Adrenal gland (tissue), 12 donors: ENCODE measurements around the gene CALCA. TPM values are rescaled to one million over a fixed set of nuclear protein-coding genes. Genes with fewer than 3 reads are reported as not detected.

Source experiments
- DNase-seq, 7 donors: peaks; one replicate each; pipeline ENCODE4 v3.0.0-alpha.2; 2019 to 2020
- H3K27ac ChIP-seq, 5 donors: fragments of 200-600 bp; sonication (generic) in 4 of 5; 1 replicate in 3 of 5; 2 replicates in 2 of 5; pipeline versions ENCODE4 v1.5.1 to v1.8.0; 2016 to 2020; ENCODE audit warnings: mild to moderate bottlenecking in 1 of 5
- H3K27me3 ChIP-seq: fragments of 200-600 bp; 2 replicates; pipeline ENCODE4 v1.8.0; 2021
- H3K36me3 ChIP-seq, 2 donors: fragments of 200-600 bp; replicated peaks in 1 of 2; 1 replicate in 1 of 2; 2 replicates in 1 of 2; pipeline versions ENCODE4 v1.5.1 to v1.8.0; 2018 to 2022
- H3K4me1 ChIP-seq, 2 donors: fragments of 200-600 bp; replicated peaks in 1 of 2; 1 replicate in 1 of 2; 2 replicates in 1 of 2; pipeline versions ENCODE4 v1.5.1 to v1.8.0; 2018 to 2021
- H3K4me3 ChIP-seq, 4 donors: fragments of 200-600 bp; sonication (generic) in 3 of 4; one replicate each; pipeline ENCODE4 v1.5.1; 2016 to 2018
- H3K9me3 ChIP-seq, 3 donors: fragments of 200-600 bp; sonication (generic) in 1 of 3; replicated peaks in 1 of 3; 1 replicate in 2 of 3; 2 replicates in 1 of 3; pipeline versions ENCODE4 v1.5.1 to v1.8.0; 2016 to 2021
- POLR2A ChIP-seq, 2 donors: fragments of 450-650 bp; IDR thresholded peaks; one replicate each; pipeline ENCODE4 v1.6.1; 2017; ENCODE audit warnings: antibody characterized with exemption in 2 of 2, mild to moderate bottlenecking in 2 of 2, moderate library complexity in 1 of 2
- WGBS, 4 donors: extraction: QIAGEN DNeasy Blood & Tissue Kit in 2 of 4; methylation state at CpG; one replicate each; pipeline versions ENCODE4 v1.1.5 to v1.1.7; 2013 to 2017; 5-methylcytosine and 5-hydroxymethylcytosine counted together
- intact Hi-C, 2 donors: fragments of 100-400 bp; cut with DNase I; formaldehyde crosslinking; loops; one replicate each; pipeline versions ENCODE4 v1.14.1 to v1.15.0; 2022 to 2023
- polyA plus RNA-seq, 3 donors: library from polyadenylated mRNA; stranded (reverse); fragments of 200-250 nt in 2 of 3; fragments of 350-450 nt in 1 of 3; fragmentation: Illumina TruSeq in 1 of 3; extraction: RNeasy Lipid Tissue Mini Kit (QIAGEN cat#74804) in 1 of 3; gene quantifications; one replicate each; pipeline ENCODE4 v1.2.3, GENCODE V29; 2013 to 2014
- total RNA-seq, 9 donors: library from RNA; depleted of rRNA in 4 of 9; stranded (reverse); fragments of >200 nt in 4 of 9; fragments of 120-200 nt in 1 of 9; fragmentation: NEBNext Ultra II Directional in 1 of 9; extraction: Animal tissue kit (Norgen Biotek cat#: 25700) in 1 of 9; gene quantifications; one replicate each; pipeline versions ENCODE4 v1.1.0 to v1.2.4, GENCODE V29; 2013 to 2023
- TF ChIP-seq, protein P1 (sequence below), 6 experiments: fragments of 450-650 bp in 4 of 6; fragments of 200-600 bp in 2 of 6; sonication (generic) in 1 of 6; IDR thresholded peaks; 1 replicate in 5 of 6; 2 replicates in 1 of 6; pipeline versions ENCODE4 v1.5.1 to v1.8.0; 2016 to 2021; ENCODE audit warnings: antibody characterized with exemption in 6 of 6, mild to moderate bottlenecking in 2 of 6, moderate library complexity in 1 of 6
- donor health status: healthy with polysubstance abuse.
- donor health status: Bipolar disorder and iron deficiency.
- donor health status: DM: yes; HTN: yes; CAD: no.
- donor health status: DM: no; HTN: no; CAD: no.
- donor health status: DM: no; HTN: no; CAD: no.
- donor health status: DM: yes; HTN: yes; CAD: no.

Gene CALCA
- total and polyA plus RNA-seq, 12 donors = 0.34 to 2.2 (median 0.95) TPM; not detected in 9

DNA sequence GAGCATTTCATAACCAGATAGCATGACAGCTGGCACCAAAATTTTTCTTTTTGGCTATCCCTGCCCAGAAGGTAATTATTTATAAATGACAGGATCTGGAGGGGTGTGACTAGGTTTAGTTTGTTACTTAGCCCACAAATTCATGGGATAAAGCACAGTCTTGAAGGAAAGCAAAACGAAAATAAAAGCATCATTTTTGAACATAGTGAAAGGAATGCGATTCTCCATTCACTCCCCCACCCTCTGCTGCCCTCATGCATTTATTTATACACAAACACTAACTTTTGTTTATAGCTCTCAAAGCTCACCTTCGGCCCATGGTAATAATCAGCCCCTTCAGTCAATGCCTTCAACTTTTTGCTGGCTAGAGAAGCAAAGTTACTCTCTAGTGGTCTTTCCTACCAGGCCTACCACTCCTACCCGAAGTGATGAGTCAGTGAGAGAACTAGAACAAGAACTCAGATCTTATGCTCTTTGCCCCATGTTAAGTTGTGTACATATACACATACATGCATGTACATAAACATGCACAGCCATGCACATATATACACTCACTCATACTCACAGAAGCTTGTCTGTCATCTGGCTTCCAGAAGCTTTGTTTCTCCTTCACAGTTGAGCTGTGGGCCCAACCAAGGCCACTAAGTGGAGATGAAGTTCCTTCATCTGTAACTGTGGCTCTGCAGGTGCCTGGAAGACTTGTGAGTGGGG is 22.6 kb downstream of the CALCA start:
- no peak overlapping the region for H3K4me3 ChIP-seq
- no peaks in the 10 kb centered on the region for H3K36me3 ChIP-seq
- no peak for DNase-seq
- H3K27me3 ChIP-seq = no peaks in the 10 kb centered on the region
- 68 to 78% (median 74%) methylated on average over 4 of the region's 4 CpGs for WGBS, 4 donors
- no peak overlapping the region for H3K27ac ChIP-seq
- no peak for TF ChIP-seq POLR2A (IDR thresholded peaks at IDR 0.05)
- TF ChIP-seq, protein P1, sequence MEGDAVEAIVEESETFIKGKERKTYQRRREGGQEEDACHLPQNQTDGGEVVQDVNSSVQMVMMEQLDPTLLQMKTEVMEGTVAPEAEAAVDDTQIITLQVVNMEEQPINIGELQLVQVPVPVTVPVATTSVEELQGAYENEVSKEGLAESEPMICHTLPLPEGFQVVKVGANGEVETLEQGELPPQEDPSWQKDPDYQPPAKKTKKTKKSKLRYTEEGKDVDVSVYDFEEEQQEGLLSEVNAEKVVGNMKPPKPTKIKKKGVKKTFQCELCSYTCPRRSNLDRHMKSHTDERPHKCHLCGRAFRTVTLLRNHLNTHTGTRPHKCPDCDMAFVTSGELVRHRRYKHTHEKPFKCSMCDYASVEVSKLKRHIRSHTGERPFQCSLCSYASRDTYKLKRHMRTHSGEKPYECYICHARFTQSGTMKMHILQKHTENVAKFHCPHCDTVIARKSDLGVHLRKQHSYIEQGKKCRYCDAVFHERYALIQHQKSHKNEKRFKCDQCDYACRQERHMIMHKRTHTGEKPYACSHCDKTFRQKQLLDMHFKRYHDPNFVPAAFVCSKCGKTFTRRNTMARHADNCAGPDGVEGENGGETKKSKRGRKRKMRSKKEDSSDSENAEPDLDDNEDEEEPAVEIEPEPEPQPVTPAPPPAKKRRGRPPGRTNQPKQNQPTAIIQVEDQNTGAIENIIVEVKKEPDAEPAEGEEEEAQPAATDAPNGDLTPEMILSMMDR (IDR thresholded peaks at IDR 0.05) = no peak
- intact Hi-C loops = no loop called here
- no peaks in the 10 kb centered on the region for H3K9me3 ChIP-seq
- H3K4me1 ChIP-seq = no peaks in the 10 kb centered on the region

DNA sequence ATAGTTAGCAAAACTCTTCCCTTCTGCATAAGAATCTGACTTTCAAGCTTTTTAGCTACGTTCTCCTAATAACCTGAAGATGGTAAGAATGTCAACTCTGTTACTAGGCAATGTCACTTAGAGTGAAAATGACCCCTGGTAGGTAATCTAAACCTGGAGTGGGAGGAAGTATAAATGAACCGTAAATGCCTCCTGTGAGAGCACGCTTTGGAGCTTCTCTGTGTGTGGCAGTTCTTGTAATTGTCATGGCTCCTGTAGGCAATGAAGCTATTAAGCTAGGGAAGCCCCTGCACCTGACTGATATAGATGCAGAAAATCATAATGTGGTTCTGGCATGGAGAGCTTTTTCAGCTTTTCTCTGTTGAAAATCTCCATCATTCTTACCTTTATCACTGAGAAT is 29.4 kb downstream of the CALCA start:
- 46 to 61% (median 59%) methylated on average over 3 of the region's 3 CpGs for WGBS, 4 donors
- Histone ChIP-seq H3K4me1 (no peaks in the 10 kb centered on the region), H3K27me3 (no peaks in the 10 kb centered on the region), H3K27ac (no peak overlapping the region), H3K36me3 (no peaks in the 10 kb centered on the region), H3K4me3 (no peak overlapping the region), H3K9me3 (no peaks in the 10 kb centered on the region)
- no peak for DNase-seq
- intact Hi-C loops = no loop called here
- TF ChIP-seq, protein P1 (IDR thresholded peaks at IDR 0.05) = no peak
- no peak for TF ChIP-seq POLR2A (IDR thresholded peaks at IDR 0.05)

DNA sequence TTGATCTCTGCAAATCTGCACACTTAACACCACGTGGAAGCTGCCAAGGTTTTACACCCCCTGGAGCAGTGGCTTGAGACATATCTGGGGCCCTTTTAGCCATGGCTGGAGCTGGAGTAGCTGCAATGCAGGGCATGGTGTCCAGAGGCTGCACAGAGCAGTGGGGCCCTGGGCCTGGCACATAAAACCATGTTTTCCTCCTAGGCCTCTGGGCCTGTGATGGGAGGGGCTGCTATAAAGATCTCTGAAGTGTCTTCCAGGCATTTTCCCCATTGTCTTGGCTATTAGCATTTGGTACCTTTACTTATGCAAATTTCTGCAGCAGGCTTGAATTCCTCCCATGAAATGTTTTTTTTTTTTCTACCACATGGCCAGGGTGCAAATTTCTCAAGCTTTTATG is 33.2 kb downstream of the CALCA start:
- TF ChIP-seq POLR2A (IDR thresholded peaks at IDR 0.05) = no peak
- TF ChIP-seq, protein P1 (IDR thresholded peaks at IDR 0.05) = no peak
- no peak for DNase-seq
- H3K36me3 ChIP-seq = no peaks in the 10 kb centered on the region
- H3K4me3 ChIP-seq = no peak overlapping the region
- no peaks in the 10 kb centered on the region for H3K27me3 ChIP-seq
- H3K4me1 ChIP-seq = no peaks in the 10 kb centered on the region
- intact Hi-C loops = no loop called here
- no peaks in the 10 kb centered on the region for H3K9me3 ChIP-seq
- WGBS, 4 donors = 45 to 67% (median 63%) methylated on average over 1 of the region's 1 CpG
- H3K27ac ChIP-seq = no peak overlapping the region

DNA sequence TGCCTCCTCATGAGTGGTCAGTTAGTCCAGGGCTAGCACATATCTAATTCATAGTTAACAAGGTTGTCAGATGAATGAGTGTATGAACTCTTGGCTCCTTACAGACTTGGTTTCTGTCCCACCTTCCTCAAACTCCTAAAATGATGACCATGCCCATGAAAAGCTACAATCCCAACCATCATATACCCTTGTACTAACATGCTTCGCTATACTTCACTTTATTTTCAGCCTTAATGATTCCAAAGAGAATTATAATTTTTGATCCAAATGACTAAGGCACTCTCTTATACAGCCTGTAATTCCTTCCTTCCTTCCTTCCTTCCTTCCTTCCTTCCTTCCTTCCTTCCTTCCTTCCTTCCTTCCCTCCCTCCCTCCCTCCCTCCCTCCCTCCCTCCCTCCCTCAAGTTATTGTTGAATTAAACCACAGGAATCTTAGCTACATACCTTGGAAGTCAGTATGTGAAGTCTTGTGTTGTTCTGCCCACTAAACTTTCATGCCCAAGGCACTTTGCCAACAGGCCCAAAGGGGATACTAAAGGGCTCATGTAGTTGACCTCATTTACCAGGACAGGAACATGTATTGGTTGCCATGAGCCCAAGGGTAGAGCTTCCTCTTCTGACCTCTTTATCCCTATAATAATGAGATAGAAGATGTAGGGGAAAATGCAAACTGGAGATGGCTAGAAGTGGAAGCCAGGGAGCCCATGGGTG is 37.4 kb downstream of the CALCA start:
- Histone ChIP-seq H3K27me3 (no peaks in the 10 kb centered on the region), H3K4me3 (no peak overlapping the region), H3K27ac (no peak overlapping the region), H3K4me1 (no peaks in the 10 kb centered on the region), H3K36me3 (no peaks in the 10 kb centered on the region), H3K9me3 (no peaks in the 10 kb centered on the region)
- WGBS, 4 donors = 73 to 91% (median 87%) methylated on average over 1 of the region's 1 CpG
- no peak for DNase-seq
- TF ChIP-seq, protein P1 (IDR thresholded peaks at IDR 0.05) = no peak
- no peak for TF ChIP-seq POLR2A (IDR thresholded peaks at IDR 0.05)
- intact Hi-C loops = no loop called here
